ENCODE data around the gene RNF208.

Gene RNF208

GRCh38 chr9:137188490-137189296 is 33.3 kb downstream of the RNF208 start, which contains the start of the genes ANAPC2 and SSNA1:
TSS of gene ANAPC2 (minus strand) at chr9:137188560. CDS start at chr9:137188532, 28 bp downstream.
TSS of gene SSNA1 (plus strand) at chr9:137188676. CDS start at chr9:137188727, 51 bp downstream.
- Histone ChIP-seq H3K9ac (ENCODE audit: low read length) (peak within 1 kb of the TSS; percentile 66), H3K9me3 (ENCODE audit: control insufficient read depth, low read depth, low read length) (no peaks in the 10 kb centered on the region), H3K27me3 (ENCODE audit: control insufficient read depth, insufficient read depth, low read length) (no peaks in the 10 kb centered on the region), H3K36me3 (ENCODE audit: control insufficient read depth, low read depth, low read length) (peaks cover 5% of the 10 kb centered on the region), H3K27ac (ENCODE audit: low read length) (no peak within 1 kb of the TSS), H3K4me1 (ENCODE audit: control insufficient read depth, low read depth, low read length) (peaks cover 9% of the 10 kb centered on the region), H3K4me3 (ENCODE audit: low read length) (peak within 1 kb of the TSS; percentile 90)

DNA sequence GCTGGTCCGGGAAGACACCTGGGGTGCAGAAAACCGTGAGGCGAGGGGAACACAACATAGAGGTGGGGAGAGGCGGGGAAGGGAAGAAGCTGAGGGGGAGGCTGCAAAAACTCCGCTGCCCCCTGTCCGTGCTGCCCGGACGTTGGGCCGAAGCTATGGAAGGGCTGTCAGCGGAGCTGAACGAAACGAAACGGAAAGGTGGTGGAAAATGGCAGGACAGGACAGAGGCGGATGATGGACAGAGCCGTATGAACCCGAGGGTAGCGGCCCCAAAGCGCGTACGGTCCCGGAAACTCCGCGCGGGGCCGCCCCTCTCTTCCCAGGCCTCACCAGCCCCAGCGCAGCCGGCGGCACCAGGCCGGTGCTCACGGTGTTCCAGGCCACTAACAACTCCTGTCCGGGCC is 34.0 kb downstream of the RNF208 start:
- Histone ChIP-seq H3K9me3 (ENCODE audit: control insufficient read depth, low read depth, low read length) (no peaks in the 10 kb centered on the region), H3K4me1 (ENCODE audit: control insufficient read depth, low read depth, low read length) (peaks cover 9% of the 10 kb centered on the region), H3K4me3 (ENCODE audit: low read length) (peak overlapping the region; percentile 90), H3K36me3 (ENCODE audit: control insufficient read depth, low read depth, low read length) (peaks cover 11% of the 10 kb centered on the region), H3K27ac (ENCODE audit: low read length) (no peak overlapping the region), H3K27me3 (ENCODE audit: control insufficient read depth, insufficient read depth, low read length) (no peaks in the 10 kb centered on the region), H3K9ac (ENCODE audit: low read length) (peak overlapping the region; percentile 66)

- peaks cover 16% of the 10 kb centered on the region for H3K36me3 ChIP-seq (ENCODE audit: control insufficient read depth, low read depth, low read length)
- H3K27me3 ChIP-seq (ENCODE audit: control insufficient read depth, insufficient read depth, low read length): no peaks in the 10 kb centered on the region
- H3K9ac ChIP-seq (ENCODE audit: low read length): peak overlapping the region; percentile 66
- H3K4me3 ChIP-seq (ENCODE audit: low read length): peak overlapping the region; percentile 90
- H3K27ac ChIP-seq (ENCODE audit: low read length): no peak overlapping the region
- H3K4me1 ChIP-seq (ENCODE audit: control insufficient read depth, low read depth, low read length): peaks cover 9% of the 10 kb centered on the region
- H3K9me3 ChIP-seq (ENCODE audit: control insufficient read depth, low read depth, low read length): no peaks in the 10 kb centered on the region
These were observed 34.7 kb downstream of the RNF208 start for GRCh38 chr9:137187386-137187785.

DNA sequence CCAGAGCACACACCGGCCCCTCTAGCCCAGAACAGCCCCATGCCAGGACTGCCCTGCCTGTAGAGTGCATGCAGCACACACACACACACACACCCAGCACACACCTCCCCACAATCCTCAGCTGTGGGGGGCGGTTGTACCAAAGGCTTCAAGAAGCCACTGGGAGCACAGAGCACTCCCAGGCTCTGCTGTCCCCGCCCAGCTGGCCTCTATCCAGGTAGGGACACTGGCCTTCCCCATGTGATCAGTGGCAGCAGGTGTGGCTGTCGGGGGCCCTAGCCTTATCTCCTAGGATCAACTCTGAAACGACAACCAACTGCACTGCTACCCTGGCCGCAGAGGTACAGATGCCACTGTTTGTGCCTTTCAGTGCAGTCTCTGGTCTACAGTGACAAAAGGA is 35.7 kb downstream of the RNF208 start:
- H3K27me3 ChIP-seq (ENCODE audit: control insufficient read depth, insufficient read depth, low read length): no peaks in the 10 kb centered on the region
- peaks cover 16% of the 10 kb centered on the region for H3K36me3 ChIP-seq (ENCODE audit: control insufficient read depth, low read depth, low read length)
- no peak overlapping the region for H3K4me3 ChIP-seq (ENCODE audit: low read length)
- no peaks in the 10 kb centered on the region for H3K9me3 ChIP-seq (ENCODE audit: control insufficient read depth, low read depth, low read length)
- H3K27ac ChIP-seq (ENCODE audit: low read length): no peak overlapping the region
- peaks cover 9% of the 10 kb centered on the region for H3K4me1 ChIP-seq (ENCODE audit: control insufficient read depth, low read depth, low read length)
- H3K9ac ChIP-seq (ENCODE audit: low read length): no peak overlapping the region

DNA sequence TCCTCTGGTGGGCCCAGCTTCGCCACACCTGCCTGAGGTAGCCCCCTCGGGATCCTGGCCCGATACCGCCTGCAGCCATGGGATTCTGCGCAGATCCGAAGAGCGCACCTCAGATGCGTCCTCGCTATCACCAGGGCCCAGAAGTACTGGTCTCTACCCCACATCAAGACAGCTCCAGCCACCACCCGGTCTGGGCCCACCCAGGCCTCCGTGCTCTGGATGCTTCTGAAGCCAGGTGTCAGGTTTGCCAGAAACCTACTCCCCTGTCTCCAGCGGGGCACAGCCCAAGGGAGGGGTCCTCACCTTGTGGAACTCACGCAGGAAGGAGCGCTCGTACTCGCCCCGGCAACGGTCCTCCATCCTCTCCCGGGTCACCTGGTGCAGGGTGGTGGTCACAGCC is 36.1 kb downstream of the RNF208 start:
- Histone ChIP-seq H3K9me3 (ENCODE audit: control insufficient read depth, low read depth, low read length) (no peaks in the 10 kb centered on the region), H3K9ac (ENCODE audit: low read length) (no peak overlapping the region), H3K4me1 (ENCODE audit: control insufficient read depth, low read depth, low read length) (peaks cover 9% of the 10 kb centered on the region), H3K27me3 (ENCODE audit: control insufficient read depth, insufficient read depth, low read length) (no peaks in the 10 kb centered on the region), H3K4me3 (ENCODE audit: low read length) (no peak overlapping the region), H3K36me3 (ENCODE audit: control insufficient read depth, low read depth, low read length) (peaks cover 16% of the 10 kb centered on the region), H3K27ac (ENCODE audit: low read length) (no peak overlapping the region)

- H3K36me3 ChIP-seq (ENCODE audit: control insufficient read depth, low read depth, low read length): peaks cover 19% of the 10 kb centered on the region
- no peak overlapping the region for H3K9ac ChIP-seq (ENCODE audit: low read length)
These were observed 37.0 kb downstream of the RNF208 start for GRCh38 chr9:137184881-137185660.

GRCh38 chr9:137183980-137184595 is 38.0 kb downstream of the RNF208 start:
- no peak overlapping the region for H3K9ac ChIP-seq (ENCODE audit: low read length)
- H3K4me1 ChIP-seq (ENCODE audit: control insufficient read depth, low read depth, low read length): peaks cover 4% of the 10 kb centered on the region
- no peak overlapping the region for H3K27ac ChIP-seq (ENCODE audit: low read length)
- peaks cover 22% of the 10 kb centered on the region for H3K36me3 ChIP-seq (ENCODE audit: control insufficient read depth, low read depth, low read length)
- H3K4me3 ChIP-seq (ENCODE audit: low read length): no peak overlapping the region
- no peaks in the 10 kb centered on the region for H3K27me3 ChIP-seq (ENCODE audit: control insufficient read depth, insufficient read depth, low read length)
- H3K9me3 ChIP-seq (ENCODE audit: control insufficient read depth, low read depth, low read length): no peaks in the 10 kb centered on the region

More at GRCh38 chr9:137184881-137185660, 37.0 kb downstream of the RNF208 start:
- Histone ChIP-seq H3K4me1 (ENCODE audit: control insufficient read depth, low read depth, low read length) (peaks cover 9% of the 10 kb centered on the region), H3K4me3 (ENCODE audit: low read length) (no peak overlapping the region), H3K9me3 (ENCODE audit: control insufficient read depth, low read depth, low read length) (no peaks in the 10 kb centered on the region), H3K27me3 (ENCODE audit: control insufficient read depth, insufficient read depth, low read length) (no peaks in the 10 kb centered on the region), H3K27ac (ENCODE audit: low read length) (no peak overlapping the region)

DNA sequence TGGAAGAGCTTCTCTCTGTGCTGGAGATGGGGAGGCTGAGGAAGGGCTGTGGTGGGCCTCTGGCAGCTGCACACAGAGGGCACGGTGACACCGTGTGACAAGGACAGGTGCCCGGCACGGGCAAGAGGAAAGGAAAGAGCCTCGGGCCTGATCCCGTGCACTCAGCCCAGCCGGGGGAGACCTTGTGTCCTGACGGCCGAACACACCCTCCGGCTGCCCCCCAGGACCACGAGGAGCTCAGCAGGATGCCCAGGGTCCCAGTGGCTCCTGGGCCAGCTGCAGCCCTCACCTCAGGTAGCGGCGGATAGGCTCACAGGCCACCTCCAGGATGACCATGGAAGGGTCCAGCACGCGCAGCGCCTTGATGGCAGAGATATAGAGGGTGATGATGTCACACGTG is 39.2 kb downstream of the RNF208 start:
- Histone ChIP-seq H3K4me3 (ENCODE audit: low read length) (no peak overlapping the region), H3K27ac (ENCODE audit: low read length) (no peak overlapping the region), H3K9ac (ENCODE audit: low read length) (no peak overlapping the region), H3K27me3 (ENCODE audit: control insufficient read depth, insufficient read depth, low read length) (no peaks in the 10 kb centered on the region), H3K36me3 (ENCODE audit: control insufficient read depth, low read depth, low read length) (peaks cover 22% of the 10 kb centered on the region), H3K4me1 (ENCODE audit: control insufficient read depth, low read depth, low read length) (peaks cover 4% of the 10 kb centered on the region), H3K9me3 (ENCODE audit: control insufficient read depth, low read depth, low read length) (no peaks in the 10 kb centered on the region)

DNA sequence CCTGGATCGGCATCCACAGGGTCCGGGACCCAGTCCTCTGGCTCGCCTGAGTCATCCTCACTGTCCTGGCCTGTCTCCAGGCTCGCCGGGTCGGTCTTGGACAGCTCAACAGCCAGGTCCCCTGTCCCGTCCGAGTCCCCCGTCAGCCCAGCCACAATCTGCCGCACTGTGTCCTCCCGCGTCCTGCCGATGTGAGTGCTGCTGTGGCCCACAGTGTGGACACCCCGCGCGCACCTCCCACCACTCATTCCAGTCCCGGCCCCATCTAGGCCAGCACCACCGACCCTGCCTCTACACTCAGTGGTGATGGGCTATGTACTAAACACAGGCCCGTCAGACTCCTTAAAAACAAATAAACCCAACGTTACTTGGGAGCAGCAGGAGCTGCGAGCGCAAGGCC is 40.4 kb downstream of the RNF208 start:
- Histone ChIP-seq H3K4me1 (ENCODE audit: control insufficient read depth, low read depth, low read length) (no peaks in the 10 kb centered on the region), H3K36me3 (ENCODE audit: control insufficient read depth, low read depth, low read length) (peaks cover 22% of the 10 kb centered on the region)

GRCh38 chr9:137180491-137180890 is 41.5 kb downstream of the RNF208 start:
- no peaks in the 10 kb centered on the region for H3K4me1 ChIP-seq (ENCODE audit: control insufficient read depth, low read depth, low read length)
- no peak overlapping the region for H3K27ac ChIP-seq (ENCODE audit: low read length)
- no peak overlapping the region for H3K4me3 ChIP-seq (ENCODE audit: low read length)
- peaks cover 10% of the 10 kb centered on the region for H3K27me3 ChIP-seq (ENCODE audit: control insufficient read depth, insufficient read depth, low read length)
- H3K9ac ChIP-seq (ENCODE audit: low read length): no peak overlapping the region
- H3K9me3 ChIP-seq (ENCODE audit: control insufficient read depth, low read depth, low read length): no peaks in the 10 kb centered on the region
- H3K36me3 ChIP-seq (ENCODE audit: control insufficient read depth, low read depth, low read length): peaks cover 19% of the 10 kb centered on the region

More for the DNA sequence above, 40.4 kb downstream of the RNF208 start:
- Histone ChIP-seq H3K9me3 (ENCODE audit: control insufficient read depth, low read depth, low read length) (no peaks in the 10 kb centered on the region), H3K4me3 (ENCODE audit: low read length) (no peak overlapping the region), H3K9ac (ENCODE audit: low read length) (no peak overlapping the region), H3K27me3 (ENCODE audit: control insufficient read depth, insufficient read depth, low read length) (no peaks in the 10 kb centered on the region), H3K27ac (ENCODE audit: low read length) (no peak overlapping the region)

DNA sequence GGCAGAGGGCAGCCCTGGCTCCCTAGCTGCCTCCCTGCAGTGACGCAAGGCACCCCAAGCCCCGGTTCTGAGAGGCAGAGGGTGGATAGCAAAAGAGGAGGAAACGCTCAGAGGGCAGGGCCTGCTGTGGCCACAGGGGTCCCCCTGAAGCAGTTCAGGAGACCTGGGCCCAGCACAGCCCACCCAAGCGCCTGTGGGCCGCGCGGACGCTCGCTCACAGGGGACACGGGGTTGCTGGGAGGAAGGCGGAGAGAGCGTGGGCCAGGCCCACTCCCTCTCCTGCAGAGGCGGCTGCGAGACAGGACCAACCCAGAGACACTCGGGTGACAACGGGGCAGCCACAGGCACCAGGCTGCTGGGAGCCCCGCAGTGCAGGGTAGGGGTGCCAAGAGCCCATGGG is 42.3 kb downstream of the RNF208 start:
- no peak overlapping the region for H3K27ac ChIP-seq (ENCODE audit: low read length)
- H3K27me3 ChIP-seq (ENCODE audit: control insufficient read depth, insufficient read depth, low read length): peaks cover 16% of the 10 kb centered on the region
- H3K9me3 ChIP-seq (ENCODE audit: control insufficient read depth, low read depth, low read length): no peaks in the 10 kb centered on the region
- H3K4me1 ChIP-seq (ENCODE audit: control insufficient read depth, low read depth, low read length): no peaks in the 10 kb centered on the region
- peaks cover 19% of the 10 kb centered on the region for H3K36me3 ChIP-seq (ENCODE audit: control insufficient read depth, low read depth, low read length)
- no peak overlapping the region for H3K9ac ChIP-seq (ENCODE audit: low read length)
- H3K4me3 ChIP-seq (ENCODE audit: low read length): no peak overlapping the region
